Left hindlimb (tissue), 1 donor: ENCODE measurements around the gene PSMD7.

Experiments used
- DNase-seq: peaks from one replicate; pipeline ENCODE4 v3.0.0-alpha.2; 2018

Gene PSMD7

GRCh38 chr16:74296432-74297144 is at the start of gene PSMD7:
Gene PSMD7, plus strand, starts transcription at chr16:74296814. Its CDS starts 101 bp downstream, at chr16:74296915.
- peak; percentile 94 for DNase-seq

- no peak for DNase-seq
Observed at GRCh38 chr16:74249254-74249653, 47.4 kb upstream of the PSMD7 start.

- no peak for DNase-seq
Observed at GRCh38 chr16:74249846-74250245, 46.8 kb upstream of the PSMD7 start.

- no peak for DNase-seq
Observed at GRCh38 chr16:74252329-74252728, 44.3 kb upstream of the PSMD7 start.

GRCh38 chr16:74253161-74253938 is 43.3 kb upstream of the PSMD7 start:
- no peak for DNase-seq

- no peak for DNase-seq
Observed at GRCh38 chr16:74257061-74257460, 39.6 kb upstream of the PSMD7 start.

GRCh38 chr16:74261068-74261467 is 35.5 kb upstream of the PSMD7 start:
- peak; percentile 42 for DNase-seq

GRCh38 chr16:74264811-74265210 is 31.8 kb upstream of the PSMD7 start:
- no peak for DNase-seq

- DNase-seq = no peak
Observed at GRCh38 chr16:74268372-74268782, 28.2 kb upstream of the PSMD7 start.

GRCh38 chr16:74271872-74272271 is 24.7 kb upstream of the PSMD7 start:
- DNase-seq = no peak

- no peak for DNase-seq
Observed at GRCh38 chr16:74275031-74275636, 21.5 kb upstream of the PSMD7 start.

GRCh38 chr16:74275711-74276110 is 20.9 kb upstream of the PSMD7 start:
- no peak for DNase-seq

- no peak for DNase-seq
Observed at GRCh38 chr16:74277974-74278373, 18.6 kb upstream of the PSMD7 start.

GRCh38 chr16:74279266-74279665 is 17.3 kb upstream of the PSMD7 start:
- no peak for DNase-seq

GRCh38 chr16:74279805-74280204 is 16.8 kb upstream of the PSMD7 start:
- DNase-seq = no peak

- no peak for DNase-seq
Observed at GRCh38 chr16:74280448-74280847, 16.2 kb upstream of the PSMD7 start.

GRCh38 chr16:74281300-74281699 is 15.3 kb upstream of the PSMD7 start:
- DNase-seq = no peak

GRCh38 chr16:74283716-74284115 is 12.9 kb upstream of the PSMD7 start:
- DNase-seq = no peak

- DNase-seq = no peak
Observed at GRCh38 chr16:74288065-74288464, 8.5 kb upstream of the PSMD7 start.

- DNase-seq = no peak
Observed at GRCh38 chr16:74290356-74290755, 6.3 kb upstream of the PSMD7 start.

- no peak for DNase-seq
Observed at GRCh38 chr16:74291176-74291575, 5.4 kb upstream of the PSMD7 start.

GRCh38 chr16:74291577-74292208 is 4.9 kb upstream of the PSMD7 start:
- DNase-seq = no peak

- no peak for DNase-seq
Observed at GRCh38 chr16:74296104-74296431, 546 bp upstream of the PSMD7 start.
